Measurements from ENCODE around the gene RCN2.
"Not testable (repeated sequence)": the region's sequence is repeated elsewhere in the genome, so short reads cannot be mapped to it uniquely, and the experiment has no call there.

Gene RCN2

GRCh38 chr15:76931397-76932134 lies at the start of gene RCN2:
Gene RCN2, plus strand, starts transcription at chr15:76931749. Its CDS starts 93 bp downstream, at chr15:76931842.
- Histone ChIP-seq H3K9ac (ENCODE audit: low read length in 5 of 5) (peak within 1 kb of the TSS; percentile 51 to 91 (median 89)), H3K27me3 (ENCODE audit: control insufficient read depth in 5 of 5, insufficient read depth in 4 of 5, low read length in 5 of 5) (no peaks in the 10 kb centered on the region), H3K9me3 (ENCODE audit: control insufficient read depth in 5 of 5, low read length in 5 of 5) (no peaks in the 10 kb centered on the region), H3K4me1 (ENCODE audit: control insufficient read depth in 5 of 5, insufficient read depth in 5 of 5, low read length in 5 of 5) (peaks cover 2 to 15% (median 13%) of the 10 kb centered on the region in 5 donors), H3K4me3 (ENCODE audit: low read depth in 1 of 5, low read length in 5 of 5) (peak within 1 kb of the TSS; percentile 73 to 89 (median 80)), H3K36me3 (ENCODE audit: control insufficient read depth in 5 of 5, insufficient read depth in 5 of 5, low read length in 5 of 5) (peaks cover 3 to 15% (median 12%) of the 10 kb centered on the region in 5 donors), H3K27ac (ENCODE audit: low read depth, low read length) (peak within 1 kb of the TSS; percentile 35)

- Histone ChIP-seq H3K4me1 (ENCODE audit: control insufficient read depth in 5 of 5, insufficient read depth in 5 of 5, low read length in 5 of 5) (no peaks in the 10 kb centered on the region), H3K27ac (ENCODE audit: low read depth, low read length) (no peak overlapping the region), H3K36me3 (ENCODE audit: control insufficient read depth in 5 of 5, insufficient read depth in 5 of 5, low read length in 5 of 5) (peaks cover 9 to 12% (median 10%) of the 10 kb centered on the region in 5 donors), H3K9ac (ENCODE audit: low read length in 5 of 5) (no peak overlapping the region), H3K27me3 (ENCODE audit: control insufficient read depth in 5 of 5, insufficient read depth in 4 of 5, low read length in 5 of 5) (no peaks in the 10 kb centered on the region), H3K9me3 (ENCODE audit: control insufficient read depth in 5 of 5, low read length in 5 of 5) (no peaks in the 10 kb centered on the region), H3K4me3 (ENCODE audit: low read depth in 1 of 5, low read length in 5 of 5) (no peak overlapping the region)
These were observed 46.3 kb upstream of the RCN2 start for GRCh38 chr15:76885212-76885611.

GRCh38 chr15:76887280-76888141 lies 44.0 kb upstream of the RCN2 start:
- H3K9ac ChIP-seq (ENCODE audit: low read length in 5 of 5); H3K27me3 ChIP-seq (ENCODE audit: control insufficient read depth in 5 of 5, insufficient read depth in 4 of 5, low read length in 5 of 5); H3K4me3 ChIP-seq (ENCODE audit: low read depth in 1 of 5, low read length in 5 of 5); H3K36me3 ChIP-seq (ENCODE audit: control insufficient read depth in 5 of 5, insufficient read depth in 5 of 5, low read length in 5 of 5); H3K27ac ChIP-seq (ENCODE audit: low read depth, low read length); H3K4me1 ChIP-seq (ENCODE audit: control insufficient read depth in 5 of 5, insufficient read depth in 5 of 5, low read length in 5 of 5); H3K9me3 ChIP-seq (ENCODE audit: control insufficient read depth in 5 of 5, low read length in 5 of 5): not testable (repeated sequence)

- H3K4me3 ChIP-seq (ENCODE audit: low read depth in 1 of 5, low read length in 5 of 5); H3K27me3 ChIP-seq (ENCODE audit: control insufficient read depth in 5 of 5, insufficient read depth in 4 of 5, low read length in 5 of 5); H3K9ac ChIP-seq (ENCODE audit: low read length in 5 of 5); H3K27ac ChIP-seq (ENCODE audit: low read depth, low read length); H3K36me3 ChIP-seq (ENCODE audit: control insufficient read depth in 5 of 5, insufficient read depth in 5 of 5, low read length in 5 of 5); H3K4me1 ChIP-seq (ENCODE audit: control insufficient read depth in 5 of 5, insufficient read depth in 5 of 5, low read length in 5 of 5); H3K9me3 ChIP-seq (ENCODE audit: control insufficient read depth in 5 of 5, low read length in 5 of 5): not testable (repeated sequence)
These were observed 38.7 kb upstream of the RCN2 start for GRCh38 chr15:76892836-76893235.

- no peak overlapping the region for H3K4me3 ChIP-seq (ENCODE audit: low read depth in 1 of 5, low read length in 5 of 5)
- no peak overlapping the region for H3K27ac ChIP-seq (ENCODE audit: low read depth, low read length)
- H3K27me3 ChIP-seq (ENCODE audit: control insufficient read depth in 5 of 5, insufficient read depth in 4 of 5, low read length in 5 of 5) = no peaks in the 10 kb centered on the region
- H3K9me3 ChIP-seq (ENCODE audit: control insufficient read depth in 5 of 5, low read length in 5 of 5) = peaks cover 0 to 4% (median 0%) of the 10 kb centered on the region in 5 donors
- no peaks in the 10 kb centered on the region for H3K4me1 ChIP-seq (ENCODE audit: control insufficient read depth in 5 of 5, insufficient read depth in 5 of 5, low read length in 5 of 5)
- no peak overlapping the region for H3K9ac ChIP-seq (ENCODE audit: low read length in 5 of 5)
- peaks cover 0 to 5% (median 0%) of the 10 kb centered on the region in 5 donors for H3K36me3 ChIP-seq (ENCODE audit: control insufficient read depth in 5 of 5, insufficient read depth in 5 of 5, low read length in 5 of 5)
These were observed 37.4 kb upstream of the RCN2 start for GRCh38 chr15:76894174-76894573.

- no peaks in the 10 kb centered on the region for H3K27me3 ChIP-seq (ENCODE audit: control insufficient read depth in 5 of 5, insufficient read depth in 4 of 5, low read length in 5 of 5)
- peaks cover 0 to 5% (median 2%) of the 10 kb centered on the region in 5 donors for H3K4me1 ChIP-seq (ENCODE audit: control insufficient read depth in 5 of 5, insufficient read depth in 5 of 5, low read length in 5 of 5)
- H3K9me3 ChIP-seq (ENCODE audit: control insufficient read depth in 5 of 5, low read length in 5 of 5) = peaks cover 0 to 4% (median 0%) of the 10 kb centered on the region in 5 donors
- no peak overlapping the region for H3K9ac ChIP-seq (ENCODE audit: low read length in 5 of 5)
- no peak overlapping the region for H3K27ac ChIP-seq (ENCODE audit: low read depth, low read length)
- peaks cover 0 to 5% (median 0%) of the 10 kb centered on the region in 5 donors for H3K36me3 ChIP-seq (ENCODE audit: control insufficient read depth in 5 of 5, insufficient read depth in 5 of 5, low read length in 5 of 5)
- no peak overlapping the region for H3K4me3 ChIP-seq (ENCODE audit: low read depth in 1 of 5, low read length in 5 of 5)
These were observed 33.4 kb upstream of the RCN2 start for GRCh38 chr15:76898102-76898501.

GRCh38 chr15:76899176-76899930 lies 32.2 kb upstream of the RCN2 start:
- peaks cover 2 to 17% (median 14%) of the 10 kb centered on the region in 5 donors for H3K4me1 ChIP-seq (ENCODE audit: control insufficient read depth in 5 of 5, insufficient read depth in 5 of 5, low read length in 5 of 5)
- H3K9ac ChIP-seq (ENCODE audit: low read length in 5 of 5); H3K9me3 ChIP-seq (ENCODE audit: control insufficient read depth in 5 of 5, low read length in 5 of 5); H3K4me3 ChIP-seq (ENCODE audit: low read depth in 1 of 5, low read length in 5 of 5); H3K27me3 ChIP-seq (ENCODE audit: control insufficient read depth in 5 of 5, insufficient read depth in 4 of 5, low read length in 5 of 5); H3K36me3 ChIP-seq (ENCODE audit: control insufficient read depth in 5 of 5, insufficient read depth in 5 of 5, low read length in 5 of 5); H3K27ac ChIP-seq (ENCODE audit: low read depth, low read length): not testable (repeated sequence)

- H3K9ac ChIP-seq (ENCODE audit: low read length in 5 of 5); H3K27me3 ChIP-seq (ENCODE audit: control insufficient read depth in 5 of 5, insufficient read depth in 4 of 5, low read length in 5 of 5); H3K9me3 ChIP-seq (ENCODE audit: control insufficient read depth in 5 of 5, low read length in 5 of 5); H3K36me3 ChIP-seq (ENCODE audit: control insufficient read depth in 5 of 5, insufficient read depth in 5 of 5, low read length in 5 of 5); H3K27ac ChIP-seq (ENCODE audit: low read depth, low read length); H3K4me3 ChIP-seq (ENCODE audit: low read depth in 1 of 5, low read length in 5 of 5): not testable (repeated sequence)
- peaks cover 2 to 21% (median 18%) of the 10 kb centered on the region in 5 donors for H3K4me1 ChIP-seq (ENCODE audit: control insufficient read depth in 5 of 5, insufficient read depth in 5 of 5, low read length in 5 of 5)
These were observed 31.6 kb upstream of the RCN2 start for GRCh38 chr15:76899931-76900310.

GRCh38 chr15:76901965-76902364 lies 29.6 kb upstream of the RCN2 start:
- Histone ChIP-seq H3K36me3 (ENCODE audit: control insufficient read depth in 5 of 5, insufficient read depth in 5 of 5, low read length in 5 of 5) (peaks cover 0 to 5% (median 0%) of the 10 kb centered on the region in 5 donors), H3K4me3 (ENCODE audit: low read depth in 1 of 5, low read length in 5 of 5) (no peak overlapping the region), H3K27ac (ENCODE audit: low read depth, low read length) (no peak overlapping the region), H3K27me3 (ENCODE audit: control insufficient read depth in 5 of 5, insufficient read depth in 4 of 5, low read length in 5 of 5) (no peaks in the 10 kb centered on the region), H3K4me1 (ENCODE audit: control insufficient read depth in 5 of 5, insufficient read depth in 5 of 5, low read length in 5 of 5) (peaks cover 5 to 31% (median 26%) of the 10 kb centered on the region in 5 donors), H3K9me3 (ENCODE audit: control insufficient read depth in 5 of 5, low read length in 5 of 5) (peaks cover 0 to 4% (median 0%) of the 10 kb centered on the region in 5 donors), H3K9ac (ENCODE audit: low read length in 5 of 5) (no peak overlapping the region)
